GM23248 (cell line): ENCODE data around the gene LRRFIP1.

Experiments
- EZH2 ChIP-seq: fragments of 200-600 bp; sonication (generic); IDR thresholded peaks from 2 replicates; pipeline ENCODE4 v1.6.1; 2018; ENCODE audit warnings: antibody characterized with exemption, mild to moderate bottlenecking; ENCODE audit not compliant: insufficient read depth, poor library complexity, severe bottlenecking
- EZH2phosphoT487 ChIP-seq: fragments of 200-600 bp; sonication (generic); IDR thresholded peaks from 2 replicates; pipeline ENCODE4 v1.6.1; 2018; ENCODE audit warnings: antibody characterized with exemption, moderate library complexity, mild to moderate bottlenecking, low read depth; ENCODE audit not compliant: insufficient read depth

- TF ChIP-seq EZH2phosphoT487 (no peak), EZH2 (no peak)
Measured at GRCh38 chr2:237760506-237761502, 133.4 kb downstream of the LRRFIP1 start.
